ENCODE data around the gene LIPG.

DNA sequence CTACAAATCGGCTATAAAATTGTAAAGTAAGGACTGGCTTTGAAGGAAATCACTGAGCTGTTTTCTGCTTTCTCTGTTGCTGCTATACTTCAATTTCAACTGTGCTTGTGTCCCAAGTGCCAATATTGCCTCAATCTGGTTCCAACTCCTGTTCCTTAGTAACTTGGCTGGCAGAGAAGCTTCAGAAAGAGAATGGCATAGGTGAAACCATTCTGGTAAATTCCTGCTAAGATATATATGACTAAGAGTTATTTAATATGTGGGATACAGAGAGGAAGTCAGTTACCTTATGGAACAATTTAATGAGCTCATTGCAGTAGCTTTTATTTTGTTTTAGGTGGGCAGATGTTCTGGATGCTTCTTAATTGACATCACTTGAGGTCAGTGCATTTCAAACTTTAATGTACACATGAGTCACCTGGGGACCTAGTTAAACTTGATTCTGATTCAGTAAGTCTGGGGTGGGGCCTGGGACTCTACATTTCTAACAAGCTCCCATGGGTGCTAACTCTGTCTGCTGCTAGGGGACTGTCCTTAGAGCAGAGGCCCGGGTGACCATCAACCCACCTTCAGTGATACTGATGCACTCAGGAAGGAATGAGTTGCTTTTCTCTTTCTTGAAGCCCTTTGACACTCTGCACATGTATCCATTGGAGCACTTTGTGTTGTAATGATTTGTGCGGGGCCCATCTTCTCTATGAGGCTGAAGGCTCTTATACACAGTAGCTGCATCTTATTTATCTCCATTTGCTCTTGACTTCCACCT lies 47.6 kb downstream of the LIPG start:
- TF ChIP-seq CTCF (IDR thresholded peaks at IDR 0.05) (no peak), POLR2A (IDR thresholded peaks at IDR 0.05) (no peak), POLR2AphosphoS5 (IDR thresholded peaks at IDR 0.05) (no peak)

Measured in prostate gland (tissue), 2 donors.